Stimulated activated naive CD8-positive, alpha-beta T cell treated with anti-CD3 and anti-CD28 coated beads, Interleukin-15, Interleukin-2, amounts not matched to agents 100 U/mL and 50 U/mL, for 24 hours (primary cell): Measurements from ENCODE around the gene CARS2.

ENCODE experiments used
- ATAC-seq: fragments of 150-1000 bp; cut with Tn5 transposase; one replicate; pipeline ENCODE4 v1.10.0; 2021
- DNase-seq: peaks from one replicate; pipeline ENCODE4 v3.0.0; 2021

Gene CARS2

GRCh38 chr13:110652231-110652730, 53.6 kb downstream of the CARS2 start:
- DNase-seq = no peak
- no peak for ATAC-seq

- ATAC-seq (no peak), DNase-seq (no peak)
Measured at GRCh38 chr13:110651726-110652230, 54.1 kb downstream of the CARS2 start.

GRCh38 chr13:110651271-110651670, 54.6 kb downstream of the CARS2 start:
- ATAC-seq = no peak

GRCh38 chr13:110650436-110650835, 55.5 kb downstream of the CARS2 start:
- ATAC-seq (no peak), DNase-seq (no peak)

More at GRCh38 chr13:110651271-110651670, 54.6 kb downstream of the CARS2 start:
- DNase-seq = no peak

- no peak for ATAC-seq
Measured at GRCh38 chr13:110649551-110649950, 56.4 kb downstream of the CARS2 start.

GRCh38 chr13:110648848-110649421, 57.0 kb downstream of the CARS2 start:
- ATAC-seq (no peak), DNase-seq (no peak)

More at GRCh38 chr13:110649551-110649950, 56.4 kb downstream of the CARS2 start:
- DNase-seq = no peak

- DNase-seq = no peak
- no peak for ATAC-seq
Measured at GRCh38 chr13:110648146-110648819, 57.6 kb downstream of the CARS2 start.

- ATAC-seq = no peak
- DNase-seq = no peak
Measured at GRCh38 chr13:110647365-110647737, 58.6 kb downstream of the CARS2 start.

GRCh38 chr13:110646442-110647364, 59.2 kb downstream of the CARS2 start:
- DNase-seq = no peak
- ATAC-seq = no peak

GRCh38 chr13:110645750-110646149, 60.2 kb downstream of the CARS2 start:
- ATAC-seq = no peak
- no peak for DNase-seq

GRCh38 chr13:110644892-110645521, 60.9 kb downstream of the CARS2 start:
- DNase-seq (peak; percentile 55), ATAC-seq (peak; percentile 70)

- ATAC-seq = no peak
- no peak for DNase-seq
Measured at GRCh38 chr13:110643768-110644421, 62.0 kb downstream of the CARS2 start.

- ATAC-seq (no peak), DNase-seq (no peak)
Measured at GRCh38 chr13:110643324-110643723, 62.6 kb downstream of the CARS2 start.

- ATAC-seq (no peak), DNase-seq (no peak)
Measured at GRCh38 chr13:110642291-110642981, 63.5 kb downstream of the CARS2 start.

- no peak for DNase-seq
- ATAC-seq = no peak
Measured at GRCh38 chr13:110641055-110642015, 64.6 kb downstream of the CARS2 start.

GRCh38 chr13:110640591-110641029, 65.3 kb downstream of the CARS2 start:
- DNase-seq (no peak), ATAC-seq (no peak)

- no peak for DNase-seq
- ATAC-seq = no peak
Measured at GRCh38 chr13:110639935-110640334, 66.0 kb downstream of the CARS2 start.

- DNase-seq = no peak
- no peak for ATAC-seq
Measured at GRCh38 chr13:110638814-110639806, 66.8 kb downstream of the CARS2 start.
